HCT116 (cell line): Measurements from ENCODE around the gene HECW1. TPM values are rescaled to one million over a fixed set of nuclear protein-coding genes. Genes with fewer than 3 reads are reported as not detected.

Source experiments
- ATAC-seq: fragments of 200-7000 bp; cut with Tn5 transposase; 2 replicates; pipeline ENCODE4 v1.9.1; 2020; ENCODE audit warnings: mild to moderate bottlenecking, moderate library complexity
- BruUV-seq: library from RNA; stranded (reverse); fragments of 400-500 nt; replicated peaks from 2 replicates; lab custom pipeline; 2021; lab: Mats Ljungman, UMichigan
- CTCF ChIA-PET: fragments of 300-600 bp; sonication (Branson Sonifier 250); formaldehyde crosslinking; loops from one replicate; lab custom pipeline; 2021; ENCODE audit warnings: antibody characterized with exemption; lab: Charles Lee
- POLR2A ChIA-PET: fragments of 300-600, 350-600 bp; sonication (Branson Sonifier 250); formaldehyde crosslinking; loops from one replicate; lab custom pipeline; 2021; ENCODE audit warnings: antibody characterized with exemption; lab: Charles Lee
- RAD21 ChIA-PET, 2 experiments: fragments of 300-600 bp; sonication (Branson Sonifier 250); formaldehyde crosslinking; loops; one replicate each; lab custom pipeline; 2023; ENCODE audit warnings: low total read pairs in 2 of 2; ENCODE audit not compliant: uncharacterized antibody in 2 of 2, unreplicated experiment in 2 of 2, low non-redundant PET in 1 of 2; lab: Charles Lee
- DNase-seq: peaks from one replicate; pipeline ENCODE4 v3.0.0-alpha.2; 2010; ENCODE audit warnings: low read depth, low spot score
- H2AFZ ChIP-seq: fragments of 200-600 bp; shearing (Covaris generic), sonication (generic); 2 replicates; pipeline ENCODE4 v1.6.1; 2017; ENCODE audit warnings: low read depth, mixed run types, mixed read lengths, antibody characterized with exemption, low read length; ENCODE audit not compliant: poor library complexity, severe bottlenecking
- H3K27ac ChIP-seq: 2 replicates; pipeline ENCODE4 v1.5.1; 2012; ENCODE audit warnings: low read depth, low read length
- H3K27me3 ChIP-seq: fragments of 200-600 bp; sonication (generic); 2 replicates; pipeline ENCODE4 v1.6.1; 2016; ENCODE audit warnings: mixed run types, low read length, mixed read lengths; ENCODE audit not compliant: insufficient read depth
- H3K36me3 ChIP-seq, 2 experiments: fragments of 200-500 bp in 1 of 2; fragments of 200-600 bp in 1 of 2; sonication (Bioruptor generic) in 1 of 2; sonication (generic) in 1 of 2; 2 replicates each; pipeline versions ENCODE4 v1.5.1 to v1.6.1; 2014 to 2016; ENCODE audit warnings: low read length in 2 of 2, inconsistent platforms in 1 of 2, mixed read lengths in 1 of 2, mixed run types in 1 of 2; ENCODE audit not compliant: insufficient read depth in 2 of 2, control insufficient read depth in 1 of 2
- H3K4me1 ChIP-seq, 2 experiments: fragments of 200-600 bp in 1 of 2; sonication (generic) in 1 of 2; 2 replicates each; pipeline versions ENCODE4 v1.5.1 to v1.6.1; 2012 to 2017; ENCODE audit warnings: low read length in 2 of 2, inconsistent platforms in 1 of 2, mild to moderate bottlenecking in 1 of 2, mixed read lengths in 1 of 2, mixed run types in 1 of 2, moderate library complexity in 1 of 2; ENCODE audit not compliant: insufficient read depth in 2 of 2, control insufficient read depth in 1 of 2
- H3K4me2 ChIP-seq: fragments of 200-600 bp; sonication (generic); 2 replicates; pipeline ENCODE4 v1.6.1; 2017; ENCODE audit warnings: mixed run types, low read length, mixed read lengths
- H3K4me3 ChIP-seq, 2 experiments: fragments of 200-600 bp in 1 of 2; sonication (generic) in 1 of 2; replicated peaks in 1 of 2; 2 replicates each; pipeline ENCODE4 v1.5.1; 2011 to 2016; ENCODE audit warnings: low read length in 2 of 2, control low read depth in 1 of 2, low read depth in 1 of 2, mild to moderate bottlenecking in 1 of 2, mixed read lengths in 1 of 2, mixed run types in 1 of 2
- H3K79me2 ChIP-seq: fragments of 200-600 bp; sonication (generic); 2 replicates; pipeline ENCODE4 v1.6.1; 2017; ENCODE audit warnings: mild to moderate bottlenecking, mixed run types, low read length, moderate library complexity, mixed read lengths; ENCODE audit not compliant: insufficient read depth
- H3K9ac ChIP-seq: fragments of 200-600 bp; sonication (generic); 2 replicates; pipeline ENCODE4 v1.6.1; 2016; ENCODE audit warnings: low read length, mixed read lengths
- H3K9me2 ChIP-seq: fragments of 200-600 bp; sonication (generic), shearing (Covaris generic); 2 replicates; pipeline ENCODE4 v1.6.1; 2017; ENCODE audit warnings: mixed run types, mild to moderate bottlenecking, moderate library complexity; ENCODE audit not compliant: insufficient read depth
- H3K9me3 ChIP-seq, 2 experiments: fragments of 200-500 bp in 1 of 2; fragments of 200-600 bp in 1 of 2; sonication (Bioruptor generic) in 1 of 2; sonication (generic) in 1 of 2; 2 replicates each; pipeline ENCODE4 v1.6.1; 2014 to 2017; ENCODE audit warnings: low read length in 2 of 2, mixed read lengths in 2 of 2, inconsistent platforms in 1 of 2, low read depth in 1 of 2, mild to moderate bottlenecking in 1 of 2, mixed run types in 1 of 2, moderate library complexity in 1 of 2; ENCODE audit not compliant: control insufficient read depth in 1 of 2, insufficient read depth in 1 of 2
- H4K20me1 ChIP-seq: fragments of 200-600 bp; sonication (generic), shearing (Covaris generic); 2 replicates; pipeline ENCODE4 v1.6.1; 2017; ENCODE audit warnings: mixed run types, mild to moderate bottlenecking, moderate library complexity; ENCODE audit not compliant: insufficient read depth
- CBX3 ChIP-seq: IDR thresholded peaks from 2 replicates; pipeline ENCODE4 v1.6.1; 2012; ENCODE audit warnings: low read depth
- EZH2 ChIP-seq: fragments of 200-600 bp; sonication (generic); IDR thresholded peaks from 2 replicates; pipeline ENCODE4 v1.6.1; 2017; ENCODE audit warnings: antibody characterized with exemption, mixed run types
- POLR2A ChIP-seq: IDR thresholded peaks from 2 replicates; pipeline ENCODE4 v1.7.0; 2011; ENCODE audit warnings: borderline replicate concordance; ENCODE audit not compliant: insufficient read depth, insufficient read length; ENCODE audit errors: extremely low read depth
- POLR2AphosphoS5 ChIP-seq: IDR thresholded peaks from 2 replicates; pipeline ENCODE4 v1.6.1; 2011; ENCODE audit warnings: mild to moderate bottlenecking, low read depth, low read length, moderate library complexity
- SIN3A ChIP-seq: IDR thresholded peaks from 2 replicates; pipeline ENCODE4 v1.6.1; 2012; ENCODE audit warnings: low read depth
- SP1 ChIP-seq: IDR thresholded peaks from 2 replicates; pipeline ENCODE4 v1.6.1; 2012; ENCODE audit warnings: low read depth
- ZBTB33 ChIP-seq: IDR thresholded peaks from 2 replicates; pipeline ENCODE4 v1.6.1; 2011; ENCODE audit warnings: mild to moderate bottlenecking, low read length, moderate library complexity; ENCODE audit not compliant: insufficient replicate concordance; ENCODE audit errors: extremely low read depth
- ZFX ChIP-seq: fragments of 450-650 bp; IDR thresholded peaks from 2 replicates; pipeline ENCODE4 v1.6.1; 2017
- ZNF274 ChIP-seq: fragments of 200-500 bp; sonication (Bioruptor generic); IDR thresholded peaks from 2 replicates; pipeline ENCODE4 v1.6.1; 2014; ENCODE audit warnings: mild to moderate bottlenecking, low read depth, low read length, inconsistent platforms
- intact Hi-C: fragments of 100-400 bp; cut with micrococcal nuclease; formaldehyde crosslinking; loops from 2 replicates; pipeline ENCODE4 v1.10.0; 2022
- total RNA-seq: library from RNA; stranded (reverse); gene quantifications from one replicate; pipeline ENCODE4 v1.2.1, GENCODE V29; 2021; ENCODE audit not compliant: unreplicated experiment
- TF ChIP-seq, protein P1 (sequence below): IDR thresholded peaks from 2 replicates; pipeline ENCODE4 v1.6.1; 2012

Gene HECW1
- total RNA-seq, 1 experiment from 2014 or later, result 5.6 TPM

DNA sequence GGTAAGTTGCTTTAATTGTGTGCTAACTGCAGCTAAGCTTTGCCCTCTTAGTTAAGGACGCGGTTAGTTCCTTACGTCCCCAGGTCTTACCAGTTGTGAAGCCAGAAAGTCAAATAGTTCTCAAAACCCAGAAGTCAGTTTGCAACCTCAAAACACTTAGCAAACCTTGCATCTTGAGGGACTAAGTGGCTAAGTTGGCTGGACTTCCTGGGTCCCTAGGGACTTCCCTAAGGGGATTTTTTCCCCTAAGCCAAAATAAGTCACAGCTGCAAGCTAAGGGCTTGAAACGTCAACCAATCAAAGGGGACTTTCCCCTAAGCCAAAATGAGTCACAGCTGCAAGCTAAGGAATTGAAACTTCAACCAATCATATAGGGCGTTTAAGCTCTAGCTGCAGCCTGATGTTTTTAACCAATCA lies 36.2 kb upstream of the HECW1 start (continued):
- TF ChIP-seq SP1, result no peak
- TF ChIP-seq, all 23 proteins: peak for 0

- no TSS peak for BruUV-seq
- H3K4me1 ChIP-seq, result peaks cover 0 to 13% of the 10 kb centered on the region in 2 experiments; a peak in 2 of 4 replicates
- RAD21 ChIA-PET, result interaction anchor here in 1 of 2 experiments (0.7 to 1.0 kb wide), 2 partner anchors 135 to 185 kb away, joined by 3 read pairs; no protein-coding TSS in a partner anchor
- DNase-seq (no peak), ATAC-seq (no peak)
- POLR2A ChIA-PET, result no interaction called here
- H3K9me2 ChIP-seq, result no peaks in the 10 kb centered on the region
- H4K20me1 ChIP-seq, result no peaks in the 10 kb centered on the region
- H3K79me2 ChIP-seq, result no peaks in the 10 kb centered on the region
- H3K4me2 ChIP-seq, result no peak overlapping the region
- H2AFZ ChIP-seq, result no peak overlapping the region
- H3K36me3 ChIP-seq, result no peaks in the 10 kb centered on the region
- H3K4me3 ChIP-seq, result no peak overlapping the region
- CTCF ChIA-PET, result interaction anchor here (1.2 to 1.9 kb wide), 2 partner anchors 32 to 185 kb away, joined by 5 read pairs; no protein-coding TSS in a partner anchor
- no peak overlapping the region for H3K27ac ChIP-seq
- no peaks in the 10 kb centered on the region for H3K27me3 ChIP-seq
- TF ChIP-seq SP1 (no peak), ZNF274 (no peak)
- H3K9ac ChIP-seq, result no peak overlapping the region
- intact Hi-C loops, result no loop called here
- H3K9me3 ChIP-seq, result no peaks in the 10 kb centered on the region
Measured at GRCh38 chr7:43076606-43077005, 35.8 kb upstream of the HECW1 start.

- peak overlapping the region; percentile 76 for H3K4me2 ChIP-seq
- CTCF ChIA-PET, result interaction anchor here (1.2 to 1.9 kb wide), 2 partner anchors 31 to 184 kb away, joined by 5 read pairs; no protein-coding TSS in a partner anchor
Measured at GRCh38 chr7:43077285-43077684, 35.2 kb upstream of the HECW1 start.

More at GRCh38 chr7:43077285-43077684, 35.2 kb upstream of the HECW1 start:
- Histone ChIP-seq H2AFZ (no peak overlapping the region), H3K4me1 (peaks cover 0 to 13% of the 10 kb centered on the region in 2 experiments; a peak in 2 of 4 replicates), H3K9ac (peak overlapping the region; percentile 27; the same call in 1 of the 2 replicates), H3K27ac (peak overlapping the region; percentile 47; the same call in 1 of the 2 replicates), H3K27me3 (no peaks in the 10 kb centered on the region), H3K9me3 (no peaks in the 10 kb centered on the region), H3K4me3 (peak overlapping the region; percentile 37 to 52), H4K20me1 (no peaks in the 10 kb centered on the region), H3K9me2 (no peaks in the 10 kb centered on the region), H3K36me3 (no peaks in the 10 kb centered on the region), H3K79me2 (no peaks in the 10 kb centered on the region)
- ATAC-seq (peak; percentile 11; the same call in 1 of the 2 replicates), DNase-seq (no peak)
- TF ChIP-seq, protein P1, sequence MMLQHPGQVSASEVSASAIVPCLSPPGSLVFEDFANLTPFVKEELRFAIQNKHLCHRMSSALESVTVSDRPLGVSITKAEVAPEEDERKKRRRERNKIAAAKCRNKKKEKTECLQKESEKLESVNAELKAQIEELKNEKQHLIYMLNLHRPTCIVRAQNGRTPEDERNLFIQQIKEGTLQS, result no peak
- no peak for TF ChIP-seq CBX3
- no peak for TF ChIP-seq POLR2AphosphoS5
- no peak for TF ChIP-seq ZNF274
- TF ChIP-seq ZFX, result no peak
- no peak for TF ChIP-seq EZH2
- TF ChIP-seq SIN3A, result no peak
- no peak for TF ChIP-seq ZBTB33
- TF ChIP-seq POLR2A, result no peak
- TSS peak; percentile 96 for BruUV-seq
- POLR2A ChIA-PET, result interaction anchor here (1.0 kb wide), 1 partner anchor 38 kb away, joined by 3 read pairs; no protein-coding TSS in a partner anchor
- RAD21 ChIA-PET, result no interaction called here
- intact Hi-C loops, result no loop called here
